ENCODE data around the gene OGFOD1.
"Not testable (repeated sequence)": the region's sequence is repeated elsewhere in the genome, so short reads cannot be mapped to it uniquely, and the experiment has no call there.

The OGFOD1 gene

GRCh38 chr16:56475201-56475600 is 23.8 kb downstream of the OGFOD1 start:
- no peak for FAIRE-seq
- TF ChIP-seq POLR2AphosphoS5 (IDR thresholded peaks at IDR 0.05; ENCODE audit: low read depth, low read length) (no peak), POU2F2 (IDR thresholded peaks at IDR 0.05; ENCODE audit: low read depth, low read length) (no peak), TAF1 (IDR thresholded peaks at IDR 0.05; ENCODE audit: low read depth, low read length) (no peak), PAX5 (IDR thresholded peaks at IDR 0.05; ENCODE audit: insufficient read depth, low read length, severe bottlenecking) (no peak), SPI1 (IDR thresholded peaks at IDR 0.05; ENCODE audit: low read depth, low read length) (no peak), POLR2A (IDR thresholded peaks at IDR 0.05; ENCODE audit: low read depth, low read length) (no peak)

DNA sequence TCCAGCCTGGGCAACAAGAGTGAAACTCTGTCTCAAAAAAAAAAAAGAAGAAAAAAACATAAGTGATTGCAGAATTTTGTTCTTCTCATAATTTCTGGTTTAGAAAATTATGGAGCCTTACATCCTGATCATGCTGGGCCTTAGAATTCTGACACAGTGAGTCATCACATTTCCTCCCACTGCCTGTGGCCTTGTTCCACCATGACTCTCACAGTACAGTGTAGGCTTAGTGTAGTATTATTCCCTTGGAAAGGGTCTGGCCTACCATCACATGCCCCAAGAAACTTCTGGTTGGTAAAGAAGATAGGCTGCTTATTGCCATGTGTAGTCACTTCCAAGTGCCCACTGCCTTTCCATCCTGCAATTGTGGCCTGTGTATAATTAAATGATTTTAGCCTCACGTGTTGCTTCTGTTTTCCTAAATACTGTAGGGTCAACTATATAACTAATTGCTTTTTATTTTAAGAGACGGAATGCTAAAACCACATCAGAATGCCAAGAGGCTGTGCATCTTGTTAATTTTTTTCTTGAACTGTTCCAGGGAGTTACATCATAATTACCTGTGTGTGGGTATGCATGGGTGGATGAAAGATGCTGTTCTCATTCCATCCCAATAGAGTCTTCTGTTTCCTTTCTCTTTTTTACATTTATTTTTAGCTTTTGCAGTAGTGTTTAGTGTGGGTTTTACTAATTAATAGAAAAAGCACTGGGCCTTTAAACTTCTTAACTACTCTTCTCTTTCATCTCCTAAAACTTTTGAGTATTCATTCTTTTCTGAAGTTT is 25.9 kb downstream of the OGFOD1 start:
- FAIRE-seq, result no peak
- no peak for DNase-seq (ENCODE audit: insufficient read length, low spot score)
- TF ChIP-seq SPI1 (IDR thresholded peaks at IDR 0.05; ENCODE audit: low read depth, low read length) (no peak), POLR2AphosphoS5 (IDR thresholded peaks at IDR 0.05; ENCODE audit: low read depth, low read length) (no peak), TAF1 (IDR thresholded peaks at IDR 0.05; ENCODE audit: low read depth, low read length) (no peak), POU2F2 (IDR thresholded peaks at IDR 0.05; ENCODE audit: low read depth, low read length) (no peak), PAX5 (IDR thresholded peaks at IDR 0.05; ENCODE audit: insufficient read depth, low read length, severe bottlenecking) (no peak), POLR2A (IDR thresholded peaks at IDR 0.05; ENCODE audit: low read depth, low read length) (no peak)

More at GRCh38 chr16:56475201-56475600, 23.8 kb downstream of the OGFOD1 start:
- no peak for DNase-seq (ENCODE audit: insufficient read length, low spot score)

GRCh38 chr16:56478281-56479049 is 27.1 kb downstream of the OGFOD1 start:
- TF ChIP-seq POLR2AphosphoS5 (IDR thresholded peaks at IDR 0.05; ENCODE audit: low read depth, low read length), result no peak
- DNase-seq (ENCODE audit: insufficient read length, low spot score) (no peak), FAIRE-seq (peak; percentile 80)

- TF ChIP-seq PAX5 (IDR thresholded peaks at IDR 0.05; ENCODE audit: insufficient read depth, low read length, severe bottlenecking), result no peak
- no peak for TF ChIP-seq SPI1 (IDR thresholded peaks at IDR 0.05; ENCODE audit: low read depth, low read length)
- no peak for TF ChIP-seq POU2F2 (IDR thresholded peaks at IDR 0.05; ENCODE audit: low read depth, low read length)
- TF ChIP-seq POLR2AphosphoS5 (IDR thresholded peaks at IDR 0.05; ENCODE audit: low read depth, low read length), result no peak
- no peak for TF ChIP-seq TAF1 (IDR thresholded peaks at IDR 0.05; ENCODE audit: low read depth, low read length)
- no peak for TF ChIP-seq POLR2A (IDR thresholded peaks at IDR 0.05; ENCODE audit: low read depth, low read length)
- DNase-seq (ENCODE audit: insufficient read length, low spot score) (no peak), FAIRE-seq (no peak)
Measured at GRCh38 chr16:56479469-56479868, 28.1 kb downstream of the OGFOD1 start.

GRCh38 chr16:56480776-56481467 is 29.6 kb downstream of the OGFOD1 start:
- no peak for FAIRE-seq
- DNase-seq (ENCODE audit: insufficient read length, low spot score), result no peak
- TF ChIP-seq PAX5 (IDR thresholded peaks at IDR 0.05; ENCODE audit: insufficient read depth, low read length, severe bottlenecking), result no peak
- TF ChIP-seq TAF1 (IDR thresholded peaks at IDR 0.05; ENCODE audit: low read depth, low read length), result no peak
- no peak for TF ChIP-seq POU2F2 (IDR thresholded peaks at IDR 0.05; ENCODE audit: low read depth, low read length)
- TF ChIP-seq POLR2AphosphoS5 (IDR thresholded peaks at IDR 0.05; ENCODE audit: low read depth, low read length), result no peak
- no peak for TF ChIP-seq POLR2A (IDR thresholded peaks at IDR 0.05; ENCODE audit: low read depth, low read length)
- no peak for TF ChIP-seq SPI1 (IDR thresholded peaks at IDR 0.05; ENCODE audit: low read depth, low read length)

DNA sequence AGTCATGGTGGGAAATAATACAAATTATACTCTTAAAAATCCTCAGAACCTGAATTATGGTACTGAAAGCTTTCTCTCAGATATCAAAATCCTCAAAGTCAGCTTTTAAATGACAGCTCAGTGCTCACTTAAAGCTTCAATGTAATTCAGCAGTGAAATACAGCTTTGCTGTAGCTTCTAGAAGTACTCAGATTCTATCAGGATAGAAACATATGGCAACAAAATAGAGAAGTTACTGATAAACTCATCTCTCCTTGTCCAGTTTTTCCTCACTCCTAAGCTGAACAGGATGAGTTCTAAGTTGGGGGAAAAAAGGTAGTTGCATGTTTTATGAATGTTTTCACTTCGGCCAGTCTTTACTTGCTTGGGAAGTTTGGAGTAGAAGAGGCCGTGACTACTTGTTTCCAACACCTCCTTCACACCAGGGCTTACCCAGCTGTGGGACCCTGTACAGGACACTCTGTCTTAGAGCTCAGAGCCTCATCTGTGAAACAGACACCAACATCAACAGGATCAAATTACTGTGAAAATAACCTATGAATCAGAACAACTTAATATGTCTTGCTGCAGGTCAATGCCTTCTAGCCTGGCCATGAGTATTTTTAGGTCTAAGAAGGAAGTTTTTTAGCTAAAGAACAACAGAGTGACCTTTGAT is 30.2 kb downstream of the OGFOD1 start:
- FAIRE-seq, result no peak
- DNase-seq (ENCODE audit: insufficient read length, low spot score), result no peak
- no peak for TF ChIP-seq POU2F2 (IDR thresholded peaks at IDR 0.05; ENCODE audit: low read depth, low read length)

- no peak for FAIRE-seq
- TF ChIP-seq POU2F2 (IDR thresholded peaks at IDR 0.05; ENCODE audit: low read depth, low read length) (no peak), TAF1 (IDR thresholded peaks at IDR 0.05; ENCODE audit: low read depth, low read length) (no peak), PAX5 (IDR thresholded peaks at IDR 0.05; ENCODE audit: insufficient read depth, low read length, severe bottlenecking) (no peak), POLR2A (IDR thresholded peaks at IDR 0.05; ENCODE audit: low read depth, low read length) (no peak), POLR2AphosphoS5 (IDR thresholded peaks at IDR 0.05; ENCODE audit: low read depth, low read length) (no peak), SPI1 (IDR thresholded peaks at IDR 0.05; ENCODE audit: low read depth, low read length) (no peak)
Measured at GRCh38 chr16:56482683-56483236, 31.4 kb downstream of the OGFOD1 start.

GRCh38 chr16:56483394-56483793 is 32.0 kb downstream of the OGFOD1 start:
- DNase-seq (ENCODE audit: insufficient read length, low spot score) (no peak), FAIRE-seq (no peak)
- TF ChIP-seq POLR2AphosphoS5 (IDR thresholded peaks at IDR 0.05; ENCODE audit: low read depth, low read length) (no peak), POU2F2 (IDR thresholded peaks at IDR 0.05; ENCODE audit: low read depth, low read length) (no peak), SPI1 (IDR thresholded peaks at IDR 0.05; ENCODE audit: low read depth, low read length) (no peak), POLR2A (IDR thresholded peaks at IDR 0.05; ENCODE audit: low read depth, low read length) (no peak), PAX5 (IDR thresholded peaks at IDR 0.05; ENCODE audit: insufficient read depth, low read length, severe bottlenecking) (no peak), TAF1 (IDR thresholded peaks at IDR 0.05; ENCODE audit: low read depth, low read length) (no peak)

More at GRCh38 chr16:56482683-56483236, 31.4 kb downstream of the OGFOD1 start:
- no peak for DNase-seq (ENCODE audit: insufficient read length, low spot score)

GRCh38 chr16:56488035-56488434 is 36.7 kb downstream of the OGFOD1 start:
- FAIRE-seq, result no peak
- TF ChIP-seq POLR2AphosphoS5 (IDR thresholded peaks at IDR 0.05; ENCODE audit: low read depth, low read length) (no peak), POLR2A (IDR thresholded peaks at IDR 0.05; ENCODE audit: low read depth, low read length) (no peak), POU2F2 (IDR thresholded peaks at IDR 0.05; ENCODE audit: low read depth, low read length) (no peak), SPI1 (IDR thresholded peaks at IDR 0.05; ENCODE audit: low read depth, low read length) (no peak), TAF1 (IDR thresholded peaks at IDR 0.05; ENCODE audit: low read depth, low read length) (no peak)
- DNase-seq (ENCODE audit: insufficient read length, low spot score), result no peak

GRCh38 chr16:56488868-56489267 is 37.5 kb downstream of the OGFOD1 start:
- not testable (repeated sequence) for DNase-seq (ENCODE audit: insufficient read length, low spot score); FAIRE-seq
